Skeletal muscle satellite cell (primary cell): ENCODE data around the gene SCMH1.
"Not testable (repeated sequence)": the region's sequence is repeated elsewhere in the genome, so short reads cannot be mapped to it uniquely, and the experiment has no call there.

ENCODE experiments used
- H3K27me3 ChIP-seq: 2 replicates; pipeline ENCODE4 v1.7.0; 2013; ENCODE audit warnings: low read length; ENCODE audit not compliant: control insufficient read depth, insufficient read depth
- H3K36me3 ChIP-seq: 2 replicates; pipeline ENCODE4 v1.7.0; 2013; ENCODE audit warnings: mild to moderate bottlenecking, control low read depth, low read length; ENCODE audit not compliant: insufficient read depth
- H3K4me1 ChIP-seq: 2 replicates; pipeline ENCODE4 v1.7.0; 2013; ENCODE audit warnings: low read length; ENCODE audit not compliant: control insufficient read depth, insufficient read depth
- H3K4me2 ChIP-seq: 2 replicates; pipeline ENCODE4 v1.7.0; 2013; ENCODE audit warnings: mild to moderate bottlenecking, low read length
- H3K4me3 ChIP-seq: 2 replicates; pipeline ENCODE4 v1.7.0; 2013; ENCODE audit warnings: low read length
- H3K9ac ChIP-seq: 2 replicates; pipeline ENCODE4 v1.7.0; 2013; ENCODE audit warnings: mild to moderate bottlenecking, low read depth, low read length, moderate library complexity
- H3K9me3 ChIP-seq: replicated peaks from 2 replicates; pipeline ENCODE4 v1.7.0; 2013; ENCODE audit warnings: mild to moderate bottlenecking, control low read depth, low read length

SCMH1 gene

GRCh38 chr1:41277371-41277975, 35.4 kb upstream of the SCMH1 start:
- peaks cover 57% of the 10 kb centered on the region for H3K27me3 ChIP-seq
- no peaks in the 10 kb centered on the region for H3K36me3 ChIP-seq
- H3K4me1 ChIP-seq = no peaks in the 10 kb centered on the region
- H3K4me3 ChIP-seq = no peak overlapping the region
- no peaks in the 10 kb centered on the region for H3K9me3 ChIP-seq
- no peak overlapping the region for H3K9ac ChIP-seq
- H3K4me2 ChIP-seq = no peak overlapping the region

GRCh38 chr1:41275831-41276230, 33.7 kb upstream of the SCMH1 start:
- H3K9me3 ChIP-seq = no peaks in the 10 kb centered on the region
- H3K4me3 ChIP-seq = no peak overlapping the region
- no peak overlapping the region for H3K9ac ChIP-seq
- H3K4me1 ChIP-seq = no peaks in the 10 kb centered on the region
- peaks cover 51% of the 10 kb centered on the region for H3K27me3 ChIP-seq
- no peaks in the 10 kb centered on the region for H3K36me3 ChIP-seq
- no peak overlapping the region for H3K4me2 ChIP-seq

DNA sequence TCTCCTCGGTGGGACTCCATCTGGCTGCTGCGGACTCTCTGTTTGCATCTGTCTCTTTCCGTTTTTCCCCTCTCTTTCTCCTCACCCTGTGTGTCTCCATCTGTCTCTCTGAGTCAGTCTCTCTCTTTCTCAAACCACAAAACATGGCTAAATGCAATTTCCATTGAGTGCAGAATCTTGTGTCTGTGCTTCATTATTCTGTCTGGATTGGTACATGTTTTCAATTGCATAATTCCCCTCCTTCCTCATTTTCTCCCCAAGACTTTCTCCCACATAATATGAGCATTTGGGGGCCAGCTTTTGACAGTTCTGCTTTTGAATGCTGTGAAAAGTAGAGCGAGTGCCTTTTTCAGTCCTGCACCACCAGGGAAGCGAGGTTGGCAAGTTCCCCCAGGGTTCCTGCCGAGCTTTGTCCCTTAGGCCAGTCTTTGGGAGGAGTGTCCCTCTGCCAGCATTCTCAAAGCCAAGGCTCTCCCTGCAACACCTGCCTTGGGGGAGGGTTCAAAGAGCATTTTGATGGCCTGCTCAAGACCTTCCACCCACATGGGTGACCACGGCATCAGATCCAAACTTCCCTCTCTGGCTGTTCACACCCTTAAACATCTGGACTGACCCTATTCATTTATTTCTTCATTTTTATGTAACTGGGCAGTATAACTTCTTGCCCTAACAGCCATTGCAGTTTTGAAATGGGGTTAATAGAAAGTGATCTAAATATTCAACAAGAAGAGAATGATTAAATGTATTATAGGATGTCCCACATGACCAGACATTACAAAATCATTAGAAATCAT, 32.8 kb upstream of the SCMH1 start:
- H3K4me2 ChIP-seq = no peak overlapping the region
- H3K9me3 ChIP-seq = no peaks in the 10 kb centered on the region
- no peak overlapping the region for H3K4me3 ChIP-seq
- peaks cover 42% of the 10 kb centered on the region for H3K27me3 ChIP-seq
- no peaks in the 10 kb centered on the region for H3K4me1 ChIP-seq
- H3K36me3 ChIP-seq = no peaks in the 10 kb centered on the region
- no peak overlapping the region for H3K9ac ChIP-seq

GRCh38 chr1:41272601-41273000, 30.5 kb upstream of the SCMH1 start:
- Histone ChIP-seq H3K36me3 (no peaks in the 10 kb centered on the region), H3K4me1 (no peaks in the 10 kb centered on the region), H3K9me3 (no peaks in the 10 kb centered on the region), H3K27me3 (peaks cover 35% of the 10 kb centered on the region), H3K4me3 (no peak overlapping the region), H3K9ac (no peak overlapping the region), H3K4me2 (no peak overlapping the region)

GRCh38 chr1:41268154-41268770, 26.2 kb upstream of the SCMH1 start:
- no peaks in the 10 kb centered on the region for H3K4me1 ChIP-seq
- peak overlapping the region; percentile 50 for H3K4me2 ChIP-seq
- H3K27me3 ChIP-seq = peaks cover 11% of the 10 kb centered on the region
- no peaks in the 10 kb centered on the region for H3K9me3 ChIP-seq
- H3K36me3 ChIP-seq = no peaks in the 10 kb centered on the region
- H3K4me3 ChIP-seq = no peak overlapping the region
- H3K9ac ChIP-seq = no peak overlapping the region

DNA sequence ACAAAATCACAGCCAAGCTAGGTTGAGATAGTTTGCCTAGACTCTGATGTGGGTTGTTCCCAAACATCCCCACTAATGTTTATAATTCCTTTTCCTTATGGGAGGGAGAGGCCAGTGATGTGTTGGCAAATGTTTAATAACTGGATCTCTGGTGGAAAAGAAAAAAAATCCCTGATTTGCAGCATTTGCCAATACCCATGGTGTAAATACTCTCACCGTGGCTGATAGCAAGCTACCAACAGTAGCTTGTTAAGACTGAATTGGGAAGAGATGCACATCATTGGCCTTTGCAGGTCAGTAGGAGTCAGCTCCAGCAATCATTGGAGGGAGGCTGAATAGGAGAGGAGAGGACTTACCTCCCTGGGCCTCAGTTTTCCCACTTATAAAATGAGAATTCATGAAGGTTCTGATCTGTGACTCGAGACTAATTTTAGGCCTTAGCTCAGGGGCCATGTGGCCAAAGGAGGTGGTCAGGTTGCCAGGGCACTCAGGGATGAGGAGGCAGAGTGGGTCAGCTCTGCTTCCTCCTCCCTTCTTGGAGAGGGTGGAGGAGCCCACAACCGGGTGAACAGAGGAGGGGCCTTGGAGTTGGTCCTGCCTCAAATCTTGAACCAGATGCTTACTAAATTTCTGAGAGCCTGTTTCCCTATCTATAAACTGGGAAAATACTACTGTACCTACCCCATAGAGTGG, 20.0 kb upstream of the SCMH1 start:
- H3K4me2 ChIP-seq = no peak overlapping the region
- no peak overlapping the region for H3K4me3 ChIP-seq
- no peaks in the 10 kb centered on the region for H3K27me3 ChIP-seq
- H3K4me1 ChIP-seq = no peaks in the 10 kb centered on the region
- H3K9ac ChIP-seq = no peak overlapping the region
- H3K36me3 ChIP-seq = no peaks in the 10 kb centered on the region
- no peaks in the 10 kb centered on the region for H3K9me3 ChIP-seq

DNA sequence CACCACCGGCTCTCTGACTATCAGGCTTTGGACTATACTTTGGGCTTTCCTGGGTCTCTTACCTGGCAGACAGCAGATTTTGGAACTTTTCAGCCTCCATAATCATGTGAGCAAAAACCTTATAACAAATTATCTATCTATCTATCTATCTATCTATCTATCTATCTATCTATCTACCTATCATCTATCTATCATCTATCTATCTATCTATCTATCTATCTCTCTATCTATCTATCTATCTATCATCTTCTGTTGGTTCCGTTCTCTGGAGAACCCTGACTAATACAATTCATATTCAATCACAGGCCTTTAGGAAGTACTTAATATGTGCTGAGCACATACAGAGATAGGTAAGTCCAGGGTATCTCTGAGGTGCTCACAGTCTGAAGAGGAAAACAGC, 18.7 kb upstream of the SCMH1 start:
- H3K36me3 ChIP-seq = no peaks in the 10 kb centered on the region

GRCh38 chr1:41259221-41259620, 17.1 kb upstream of the SCMH1 start:
- Histone ChIP-seq H3K36me3 (no peaks in the 10 kb centered on the region), H3K9me3 (no peaks in the 10 kb centered on the region), H3K27me3 (no peaks in the 10 kb centered on the region), H3K4me2 (no peak overlapping the region), H3K4me1 (peaks cover 11% of the 10 kb centered on the region), H3K4me3 (no peak overlapping the region), H3K9ac (no peak overlapping the region)

More for the DNA sequence above, 18.7 kb upstream of the SCMH1 start:
- H3K4me3 ChIP-seq = no peak overlapping the region
- H3K9ac ChIP-seq = no peak overlapping the region
- H3K9me3 ChIP-seq = no peaks in the 10 kb centered on the region
- no peak overlapping the region for H3K4me2 ChIP-seq
- peaks cover 8% of the 10 kb centered on the region for H3K4me1 ChIP-seq
- no peaks in the 10 kb centered on the region for H3K27me3 ChIP-seq

DNA sequence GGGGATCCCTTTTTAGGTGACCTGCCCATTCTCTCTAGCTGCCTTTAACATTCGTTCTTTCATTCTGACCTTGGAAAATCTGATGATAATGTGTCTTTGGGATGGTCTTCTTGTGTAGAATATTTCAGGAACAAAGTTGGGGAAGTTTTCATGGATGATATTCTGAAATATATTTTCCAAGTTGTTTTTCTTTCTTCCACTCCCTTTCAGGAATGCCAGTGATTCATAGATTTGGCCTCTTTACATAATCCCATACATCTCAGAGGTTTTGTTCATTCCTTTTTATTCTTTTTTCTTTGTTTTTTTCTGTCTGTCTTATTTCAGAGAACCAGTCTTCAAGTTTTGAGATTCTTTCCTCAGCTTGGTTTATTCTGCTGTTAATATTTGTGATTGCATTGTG, 13.9 kb upstream of the SCMH1 start:
- H3K9ac ChIP-seq = no peak overlapping the region
- H3K36me3 ChIP-seq = no peaks in the 10 kb centered on the region
- H3K4me1 ChIP-seq = peaks cover 11% of the 10 kb centered on the region
- no peak overlapping the region for H3K4me3 ChIP-seq
- H3K9me3 ChIP-seq = no peaks in the 10 kb centered on the region
- peak overlapping the region; percentile 40 for H3K4me2 ChIP-seq
- no peaks in the 10 kb centered on the region for H3K27me3 ChIP-seq

GRCh38 chr1:41251120-41251519, 9.0 kb upstream of the SCMH1 start:
- H3K9me3 ChIP-seq, H3K27me3 ChIP-seq, H3K4me3 ChIP-seq, H3K36me3 ChIP-seq, H3K9ac ChIP-seq, H3K4me1 ChIP-seq, H3K4me2 ChIP-seq: not testable (repeated sequence)

DNA sequence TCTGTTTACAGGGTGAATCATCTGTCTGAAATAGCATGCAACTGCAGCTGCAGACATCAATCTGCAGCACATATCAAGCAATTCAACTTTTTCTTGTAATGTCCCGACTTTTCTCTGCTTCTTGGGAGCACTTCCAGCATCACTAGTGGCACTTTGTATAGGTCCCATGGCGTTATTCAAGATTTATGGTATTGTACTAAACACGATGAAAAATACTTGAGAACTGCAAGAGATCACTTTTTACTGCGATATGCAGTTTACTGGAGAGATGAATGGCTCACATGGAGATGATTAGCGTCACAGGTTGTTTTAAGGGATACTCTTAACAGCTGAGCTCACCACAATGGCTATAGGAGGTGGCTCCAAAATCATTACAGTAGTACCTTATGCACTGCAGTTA, 7.2 kb upstream of the SCMH1 start:
- no peak overlapping the region for H3K4me2 ChIP-seq
- no peaks in the 10 kb centered on the region for H3K4me1 ChIP-seq
- H3K27me3 ChIP-seq = no peaks in the 10 kb centered on the region
- H3K36me3 ChIP-seq = no peaks in the 10 kb centered on the region
- no peak overlapping the region for H3K9ac ChIP-seq
- no peaks in the 10 kb centered on the region for H3K9me3 ChIP-seq
- H3K4me3 ChIP-seq = no peak overlapping the region
